ENCODE measurements around the gene DCDC2. TPM values are rescaled to one million over a fixed set of nuclear protein-coding genes. Genes with fewer than 3 reads are reported as not detected.

The DCDC2 gene
- 3.2 and 5.3 TPM in 2 replicates for total RNA-seq

GRCh38 chr6:24357336-24358218, at the start of gene DCDC2:
TSS of gene DCDC2 (minus strand) at chr6:24358059. CDS start at chr6:24357750, 309 bp downstream.

GRCh38 chr6:24402697-24403500, 45.0 kb upstream of the DCDC2 start, which contains the start of gene MRS2:
TSS of gene MRS2 (plus strand) at chr6:24402936. CDS start at chr6:24403047, 111 bp downstream.

GRCh38 chr6:24125980-24126379, 231.9 kb downstream of the DCDC2 start, which contains the start of gene NRSN1:
TSS of gene NRSN1 (plus strand) at chr6:24126215. CDS start at chr6:24134328, 8,113 bp downstream.

Other genes starting within 250 kb of the DCDC2 start
- gene NRSN1, start 231.8 kb downstream of the DCDC2 start, total RNA-seq: not detected in 2 replicates
- 41.6 and 42.1 TPM in 2 replicates for gene MRS2, start 44.9 kb upstream of the DCDC2 start, total RNA-seq
- under 0.01 TPM in 1 of 2 replicates, not detected in the other for gene GPLD1, start 131.5 kb upstream of the DCDC2 start, total RNA-seq
- 4.8 and 7.2 TPM in 2 replicates for gene ALDH5A1, start 136.9 kb upstream of the DCDC2 start, total RNA-seq

Measured in myometrial cell (primary cell).